Loucy (cell line): Measurements from ENCODE around the gene OR14I1.

Source experiments
- H2AFZ ChIP-seq: fragments of 200-600 bp; sonication (generic); 2 replicates; pipeline ENCODE4 v1.6.0; 2016; ENCODE audit warnings: antibody characterized with exemption, mild to moderate bottlenecking, low read length, moderate library complexity
- H3F3A ChIP-seq: fragments of 200-600 bp; 2 replicates; pipeline ENCODE4 v1.6.0; 2016; ENCODE audit warnings: antibody characterized with exemption, low read depth, mild to moderate bottlenecking
- H3K27me3 ChIP-seq: fragments of 200-600 bp; sonication (generic); 2 replicates; pipeline ENCODE4 v1.6.1; 2014; ENCODE audit warnings: low read length, mild to moderate bottlenecking; ENCODE audit not compliant: insufficient read depth, poor library complexity, severe bottlenecking
- H3K36me3 ChIP-seq: fragments of 200-600 bp; sonication (generic); 2 replicates; pipeline ENCODE4 v1.6.1; 2016; ENCODE audit warnings: low read length; ENCODE audit not compliant: insufficient read depth
- H3K4me1 ChIP-seq: fragments of 200-600 bp; sonication (generic); 2 replicates; pipeline ENCODE4 v1.5.1; 2014; ENCODE audit warnings: low read length, mild to moderate bottlenecking; ENCODE audit not compliant: insufficient read depth, poor library complexity, severe bottlenecking
- H3K4me2 ChIP-seq: fragments of 200-600 bp; sonication (generic); 2 replicates; pipeline ENCODE4 v1.6.0; 2014; ENCODE audit warnings: antibody characterized with exemption, low read length, low read depth, mild to moderate bottlenecking; ENCODE audit not compliant: poor library complexity, severe bottlenecking
- H3K4me3 ChIP-seq: fragments of 200-600 bp; sonication (generic); 2 replicates; pipeline ENCODE4 v1.5.1; 2014; ENCODE audit warnings: low read length, mild to moderate bottlenecking, mixed read lengths; ENCODE audit not compliant: poor library complexity, severe bottlenecking
- H3K79me2 ChIP-seq: fragments of 200-600 bp; sonication (generic); 2 replicates; pipeline ENCODE4 v1.6.1; 2014; ENCODE audit warnings: low read length; ENCODE audit not compliant: insufficient read depth
- H3K9ac ChIP-seq: fragments of 200-600 bp; sonication (generic); 2 replicates; pipeline ENCODE4 v1.6.0; 2014; ENCODE audit warnings: mild to moderate bottlenecking, low read depth, low read length, moderate library complexity; ENCODE audit not compliant: poor library complexity, severe bottlenecking
- H3K9me2 ChIP-seq: fragments of 200-600 bp; sonication (generic); replicated peaks from 2 replicates; pipeline ENCODE4 v1.6.1; 2016; ENCODE audit warnings: low read depth, low read length, mixed read lengths
- H3K9me3 ChIP-seq: fragments of 200-600 bp; sonication (generic); 2 replicates; pipeline ENCODE4 v1.6.1; 2014; ENCODE audit warnings: mild to moderate bottlenecking, antibody characterized with exemption, low read length, low read depth; ENCODE audit not compliant: insufficient read depth
- H4K20me1 ChIP-seq: fragments of 200-600 bp; sonication (generic); 2 replicates; pipeline ENCODE4 v1.6.0; 2014; ENCODE audit warnings: antibody characterized with exemption, low read length, mild to moderate bottlenecking; ENCODE audit not compliant: insufficient read depth, poor library complexity, severe bottlenecking
- EZH2phosphoT487 ChIP-seq: fragments of 200-600 bp; IDR thresholded peaks from 2 replicates; pipeline ENCODE4 v1.6.1; 2018; ENCODE audit warnings: antibody characterized with exemption, mild to moderate bottlenecking, moderate library complexity, borderline replicate concordance
- TF ChIP-seq, protein P1 (sequence below): fragments of 200-600 bp; sonication (generic); conservative IDR thresholded peaks from 2 replicates; pipeline ENCODE4 v1.5.1; 2014; ENCODE audit warnings: mild to moderate bottlenecking, antibody characterized with exemption, low read length

Gene OR14I1

GRCh38 chr1:248733566-248733965 is 31.0 kb upstream of the OR14I1 start:
- Histone ChIP-seq H3K27me3 (no peaks in the 10 kb centered on the region), H3F3A (no peaks in the 10 kb centered on the region), H3K4me1 (no peaks in the 10 kb centered on the region), H2AFZ (no peak overlapping the region), H4K20me1 (no peaks in the 10 kb centered on the region), H3K9me3 (peaks cover 21% of the 10 kb centered on the region; the same call in 1 of the 2 replicates), H3K9ac (no peak overlapping the region), H3K79me2 (no peaks in the 10 kb centered on the region), H3K36me3 (no peaks in the 10 kb centered on the region), H3K4me3 (no peak overlapping the region), H3K4me2 (no peak overlapping the region), H3K9me2 (no peaks in the 10 kb centered on the region)
- no peak for TF ChIP-seq EZH2phosphoT487
- TF ChIP-seq, protein P1, sequence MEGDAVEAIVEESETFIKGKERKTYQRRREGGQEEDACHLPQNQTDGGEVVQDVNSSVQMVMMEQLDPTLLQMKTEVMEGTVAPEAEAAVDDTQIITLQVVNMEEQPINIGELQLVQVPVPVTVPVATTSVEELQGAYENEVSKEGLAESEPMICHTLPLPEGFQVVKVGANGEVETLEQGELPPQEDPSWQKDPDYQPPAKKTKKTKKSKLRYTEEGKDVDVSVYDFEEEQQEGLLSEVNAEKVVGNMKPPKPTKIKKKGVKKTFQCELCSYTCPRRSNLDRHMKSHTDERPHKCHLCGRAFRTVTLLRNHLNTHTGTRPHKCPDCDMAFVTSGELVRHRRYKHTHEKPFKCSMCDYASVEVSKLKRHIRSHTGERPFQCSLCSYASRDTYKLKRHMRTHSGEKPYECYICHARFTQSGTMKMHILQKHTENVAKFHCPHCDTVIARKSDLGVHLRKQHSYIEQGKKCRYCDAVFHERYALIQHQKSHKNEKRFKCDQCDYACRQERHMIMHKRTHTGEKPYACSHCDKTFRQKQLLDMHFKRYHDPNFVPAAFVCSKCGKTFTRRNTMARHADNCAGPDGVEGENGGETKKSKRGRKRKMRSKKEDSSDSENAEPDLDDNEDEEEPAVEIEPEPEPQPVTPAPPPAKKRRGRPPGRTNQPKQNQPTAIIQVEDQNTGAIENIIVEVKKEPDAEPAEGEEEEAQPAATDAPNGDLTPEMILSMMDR, result no peak

GRCh38 chr1:248730507-248731335 is 28.2 kb upstream of the OR14I1 start:
- Histone ChIP-seq H2AFZ (no peak overlapping the region), H3K36me3 (no peaks in the 10 kb centered on the region), H3K4me2 (no peak overlapping the region), H4K20me1 (no peaks in the 10 kb centered on the region), H3K4me1 (no peaks in the 10 kb centered on the region), H3K4me3 (no peak overlapping the region), H3K79me2 (no peaks in the 10 kb centered on the region), H3K27me3 (no peaks in the 10 kb centered on the region), H3K9ac (no peak overlapping the region), H3K9me2 (no peaks in the 10 kb centered on the region), H3K9me3 (peaks cover 10% of the 10 kb centered on the region; the same call in 1 of the 2 replicates), H3F3A (no peaks in the 10 kb centered on the region)
- no peak for TF ChIP-seq EZH2phosphoT487
- TF ChIP-seq, protein P1, result no peak

DNA sequence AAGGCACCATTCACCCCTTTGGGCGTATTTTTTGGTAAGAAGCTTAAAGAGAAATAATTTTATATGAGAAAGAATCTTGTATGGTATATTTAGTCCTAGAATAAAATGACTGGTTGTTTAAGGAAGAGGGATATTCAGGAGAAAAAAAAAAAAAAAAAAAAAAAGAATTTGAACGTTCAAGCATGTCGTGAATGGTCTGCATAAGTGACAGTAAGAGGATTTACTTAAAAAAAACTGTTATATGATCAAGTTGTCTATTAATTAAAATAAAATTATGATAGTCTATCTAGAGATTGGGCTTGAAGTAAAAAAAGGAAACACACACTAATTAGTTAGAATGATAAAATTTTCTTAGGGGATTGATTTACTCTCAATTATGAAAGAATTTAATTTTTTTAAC is 11.7 kb upstream of the OR14I1 start:
- Histone ChIP-seq H2AFZ (no peak overlapping the region), H3K4me2 (no peak overlapping the region), H3K36me3 (no peaks in the 10 kb centered on the region), H3K9me3 (peaks cover 10% of the 10 kb centered on the region), H3K9me2 (no peaks in the 10 kb centered on the region), H3K9ac (no peak overlapping the region), H3K79me2 (no peaks in the 10 kb centered on the region), H3F3A (no peaks in the 10 kb centered on the region), H4K20me1 (no peaks in the 10 kb centered on the region), H3K27me3 (no peaks in the 10 kb centered on the region), H3K4me1 (no peaks in the 10 kb centered on the region), H3K4me3 (no peak overlapping the region)
- TF ChIP-seq, protein P1, result no peak
- TF ChIP-seq EZH2phosphoT487, result no peak
